Loucy (cell line): ENCODE measurements around the gene C6.

Experiments used
- H2AFZ ChIP-seq: fragments of 200-600 bp; sonication (generic); 2 replicates; pipeline ENCODE4 v1.6.0; 2016; ENCODE audit warnings: antibody characterized with exemption, mild to moderate bottlenecking, low read length, moderate library complexity
- H3F3A ChIP-seq: fragments of 200-600 bp; 2 replicates; pipeline ENCODE4 v1.6.0; 2016; ENCODE audit warnings: antibody characterized with exemption, low read depth, mild to moderate bottlenecking
- H3K27me3 ChIP-seq: fragments of 200-600 bp; sonication (generic); 2 replicates; pipeline ENCODE4 v1.6.1; 2014; ENCODE audit warnings: low read length, mild to moderate bottlenecking; ENCODE audit not compliant: insufficient read depth, poor library complexity, severe bottlenecking
- H3K36me3 ChIP-seq: fragments of 200-600 bp; sonication (generic); 2 replicates; pipeline ENCODE4 v1.6.1; 2016; ENCODE audit warnings: low read length; ENCODE audit not compliant: insufficient read depth
- H3K4me1 ChIP-seq: fragments of 200-600 bp; sonication (generic); 2 replicates; pipeline ENCODE4 v1.5.1; 2014; ENCODE audit warnings: low read length, mild to moderate bottlenecking; ENCODE audit not compliant: insufficient read depth, poor library complexity, severe bottlenecking
- H3K4me2 ChIP-seq: fragments of 200-600 bp; sonication (generic); 2 replicates; pipeline ENCODE4 v1.6.0; 2014; ENCODE audit warnings: antibody characterized with exemption, low read length, low read depth, mild to moderate bottlenecking; ENCODE audit not compliant: poor library complexity, severe bottlenecking
- H3K4me3 ChIP-seq: fragments of 200-600 bp; sonication (generic); 2 replicates; pipeline ENCODE4 v1.5.1; 2014; ENCODE audit warnings: low read length, mild to moderate bottlenecking, mixed read lengths; ENCODE audit not compliant: poor library complexity, severe bottlenecking
- H3K79me2 ChIP-seq: fragments of 200-600 bp; sonication (generic); 2 replicates; pipeline ENCODE4 v1.6.1; 2014; ENCODE audit warnings: low read length; ENCODE audit not compliant: insufficient read depth
- H3K9ac ChIP-seq: fragments of 200-600 bp; sonication (generic); 2 replicates; pipeline ENCODE4 v1.6.0; 2014; ENCODE audit warnings: mild to moderate bottlenecking, low read depth, low read length, moderate library complexity; ENCODE audit not compliant: poor library complexity, severe bottlenecking
- H3K9me2 ChIP-seq: fragments of 200-600 bp; sonication (generic); replicated peaks from 2 replicates; pipeline ENCODE4 v1.6.1; 2016; ENCODE audit warnings: low read depth, low read length, mixed read lengths
- H3K9me3 ChIP-seq: fragments of 200-600 bp; sonication (generic); 2 replicates; pipeline ENCODE4 v1.6.1; 2014; ENCODE audit warnings: mild to moderate bottlenecking, antibody characterized with exemption, low read length, low read depth; ENCODE audit not compliant: insufficient read depth
- H4K20me1 ChIP-seq: fragments of 200-600 bp; sonication (generic); 2 replicates; pipeline ENCODE4 v1.6.0; 2014; ENCODE audit warnings: antibody characterized with exemption, low read length, mild to moderate bottlenecking; ENCODE audit not compliant: insufficient read depth, poor library complexity, severe bottlenecking
- CTCF ChIP-seq: fragments of 200-600 bp; sonication (generic); conservative IDR thresholded peaks from 2 replicates; pipeline ENCODE4 v1.5.1; 2014; ENCODE audit warnings: mild to moderate bottlenecking, antibody characterized with exemption, low read length
- EZH2phosphoT487 ChIP-seq: fragments of 200-600 bp; IDR thresholded peaks from 2 replicates; pipeline ENCODE4 v1.6.1; 2018; ENCODE audit warnings: antibody characterized with exemption, mild to moderate bottlenecking, moderate library complexity, borderline replicate concordance

The C6 gene

GRCh38 chr5:41246376-41246775, 33.0 kb upstream of the C6 start:
- H2AFZ ChIP-seq = no peak overlapping the region
- H3F3A ChIP-seq = no peaks in the 10 kb centered on the region
- TF ChIP-seq EZH2phosphoT487 (no peak), CTCF (no peak)
- no peaks in the 10 kb centered on the region for H3K79me2 ChIP-seq
- no peaks in the 10 kb centered on the region for H3K9me3 ChIP-seq
- H3K9ac ChIP-seq = no peak overlapping the region
- H4K20me1 ChIP-seq = no peaks in the 10 kb centered on the region
- H3K9me2 ChIP-seq = no peaks in the 10 kb centered on the region
- no peak overlapping the region for H3K4me3 ChIP-seq
- no peak overlapping the region for H3K4me2 ChIP-seq
- H3K27me3 ChIP-seq = no peaks in the 10 kb centered on the region
- no peaks in the 10 kb centered on the region for H3K4me1 ChIP-seq
- no peaks in the 10 kb centered on the region for H3K36me3 ChIP-seq

DNA sequence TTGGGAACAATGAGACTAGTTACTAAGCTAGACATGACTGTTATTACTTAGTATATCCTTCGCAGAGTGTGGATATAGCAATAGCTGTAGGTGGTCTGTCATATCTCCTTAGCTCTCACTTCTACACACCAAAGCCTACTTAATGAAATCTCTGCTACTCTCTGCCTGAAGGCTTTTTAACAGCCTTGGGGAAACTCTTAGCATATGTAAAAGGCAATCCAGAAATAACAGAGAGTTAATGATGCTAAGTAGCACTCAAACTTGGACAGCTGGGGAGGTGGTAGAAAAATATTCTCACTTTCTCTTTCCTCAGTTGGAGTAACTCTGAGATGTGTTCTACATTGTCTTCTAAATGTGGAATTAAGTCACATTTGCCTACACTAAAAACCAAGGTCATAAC, 30.2 kb upstream of the C6 start:
- H3K9ac ChIP-seq = no peak overlapping the region
- H3K9me3 ChIP-seq = no peaks in the 10 kb centered on the region
- H3K79me2 ChIP-seq = no peaks in the 10 kb centered on the region
- H3K36me3 ChIP-seq = no peaks in the 10 kb centered on the region
- H2AFZ ChIP-seq = no peak overlapping the region
- H3K4me1 ChIP-seq = no peaks in the 10 kb centered on the region
- no peak overlapping the region for H3K4me3 ChIP-seq
- no peaks in the 10 kb centered on the region for H3K9me2 ChIP-seq
- no peak overlapping the region for H3K4me2 ChIP-seq
- no peaks in the 10 kb centered on the region for H4K20me1 ChIP-seq
- no peaks in the 10 kb centered on the region for H3F3A ChIP-seq
- no peak for TF ChIP-seq CTCF
- H3K27me3 ChIP-seq = no peaks in the 10 kb centered on the region

DNA sequence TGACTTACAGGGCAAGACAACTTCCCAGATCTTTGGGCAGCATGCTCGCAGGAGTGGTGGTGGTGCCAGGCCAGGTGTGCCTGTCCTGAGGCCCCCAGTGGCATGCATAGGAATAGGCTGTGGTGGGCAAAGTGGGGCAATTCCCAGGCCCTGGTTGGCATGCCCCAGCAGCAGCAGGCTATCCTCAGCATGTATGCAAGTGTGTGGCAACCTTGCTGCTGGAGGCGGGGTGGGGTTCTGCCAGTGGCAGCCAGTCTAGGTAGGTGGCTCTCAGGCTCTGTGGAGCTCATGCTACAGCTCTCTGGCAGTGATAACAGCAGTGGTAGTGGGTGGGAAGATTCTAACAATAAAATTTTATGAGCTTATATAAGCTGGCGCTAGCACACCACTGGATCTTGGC, 27.7 kb upstream of the C6 start:
- H3K79me2 ChIP-seq = no peaks in the 10 kb centered on the region

More for the DNA sequence above, 27.7 kb upstream of the C6 start:
- Histone ChIP-seq H3K4me2 (no peak overlapping the region), H2AFZ (no peak overlapping the region), H3K9ac (no peak overlapping the region), H3K4me1 (no peaks in the 10 kb centered on the region), H3K9me2 (no peaks in the 10 kb centered on the region), H3K4me3 (no peak overlapping the region), H4K20me1 (no peaks in the 10 kb centered on the region), H3K36me3 (no peaks in the 10 kb centered on the region), H3F3A (no peaks in the 10 kb centered on the region), H3K27me3 (no peaks in the 10 kb centered on the region), H3K9me3 (no peaks in the 10 kb centered on the region)
- no peak for TF ChIP-seq CTCF
- TF ChIP-seq EZH2phosphoT487 = no peak
